GM10266 (cell line): Measurements from ENCODE around the gene C2CD2L.
"Not testable (repeated sequence)": the region's sequence is repeated elsewhere in the genome, so short reads cannot be mapped to it uniquely, and the experiment has no call there.

Source experiments
- DNase-seq: peaks from one replicate; pipeline ENCODE4 v3.0.0; 2012; ENCODE audit errors: extremely low spot score
- TF ChIP-seq, protein P1 (sequence below): IDR thresholded peaks from 2 replicates; pipeline ENCODE4 v1.5.1; 2012; ENCODE audit warnings: mild to moderate bottlenecking, low read depth; ENCODE audit not compliant: control insufficient read depth, insufficient read depth; ENCODE audit errors: missing control alignments

C2CD2L gene

DNA sequence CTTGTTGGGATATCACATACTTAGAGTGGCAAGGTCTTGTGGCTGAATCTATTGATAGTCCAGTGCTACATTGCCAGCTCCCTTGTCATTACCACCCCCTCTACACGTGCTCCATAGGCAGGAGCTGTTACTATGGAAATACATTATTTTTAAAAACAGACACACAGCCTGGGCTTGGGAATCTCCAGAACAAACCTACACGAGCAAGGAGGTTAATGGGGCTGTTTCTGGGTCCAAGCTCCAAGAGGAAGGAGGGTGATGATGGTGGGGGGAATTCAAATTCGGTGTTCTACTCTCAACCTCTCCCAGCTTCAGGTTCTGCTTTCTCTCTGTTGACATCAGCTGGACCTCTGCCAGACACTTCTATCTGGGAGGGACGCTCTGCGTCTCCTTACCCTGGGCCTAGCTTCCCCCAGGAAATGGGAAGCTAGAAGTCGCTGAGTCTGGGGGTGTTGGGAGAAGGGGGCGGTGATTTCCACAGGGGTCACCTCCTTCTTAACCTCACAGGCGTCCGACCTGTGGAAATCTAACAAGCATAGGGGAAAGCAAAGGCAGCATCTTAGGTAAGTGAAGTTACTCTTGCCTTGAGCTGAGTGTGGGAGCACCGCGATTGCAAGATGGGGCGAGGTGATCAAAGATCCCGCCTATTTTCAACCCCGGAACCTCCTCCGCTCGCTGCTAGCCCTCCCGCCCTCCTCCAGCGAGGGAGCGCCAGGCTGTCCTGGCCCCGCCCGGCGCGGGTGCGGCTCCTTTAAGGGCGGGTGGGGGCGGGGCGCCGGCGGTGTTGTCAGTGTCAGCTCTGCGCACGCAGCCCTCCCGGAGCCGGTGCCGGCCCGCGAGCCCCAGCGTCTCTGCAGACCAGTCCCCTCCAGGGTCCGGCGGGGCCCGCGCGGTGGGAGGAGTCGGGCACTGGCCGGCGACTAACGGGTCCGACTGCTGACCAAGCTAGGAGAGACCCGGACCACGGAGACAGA is at the start of gene C2CD2L:
TSS of gene C2CD2L (plus strand) at position 781 of the 974 bp plus-strand sequence. CDS start 398 bp downstream, outside the sequence.
- peak; percentile 97 for DNase-seq
- TF ChIP-seq, protein P1, sequence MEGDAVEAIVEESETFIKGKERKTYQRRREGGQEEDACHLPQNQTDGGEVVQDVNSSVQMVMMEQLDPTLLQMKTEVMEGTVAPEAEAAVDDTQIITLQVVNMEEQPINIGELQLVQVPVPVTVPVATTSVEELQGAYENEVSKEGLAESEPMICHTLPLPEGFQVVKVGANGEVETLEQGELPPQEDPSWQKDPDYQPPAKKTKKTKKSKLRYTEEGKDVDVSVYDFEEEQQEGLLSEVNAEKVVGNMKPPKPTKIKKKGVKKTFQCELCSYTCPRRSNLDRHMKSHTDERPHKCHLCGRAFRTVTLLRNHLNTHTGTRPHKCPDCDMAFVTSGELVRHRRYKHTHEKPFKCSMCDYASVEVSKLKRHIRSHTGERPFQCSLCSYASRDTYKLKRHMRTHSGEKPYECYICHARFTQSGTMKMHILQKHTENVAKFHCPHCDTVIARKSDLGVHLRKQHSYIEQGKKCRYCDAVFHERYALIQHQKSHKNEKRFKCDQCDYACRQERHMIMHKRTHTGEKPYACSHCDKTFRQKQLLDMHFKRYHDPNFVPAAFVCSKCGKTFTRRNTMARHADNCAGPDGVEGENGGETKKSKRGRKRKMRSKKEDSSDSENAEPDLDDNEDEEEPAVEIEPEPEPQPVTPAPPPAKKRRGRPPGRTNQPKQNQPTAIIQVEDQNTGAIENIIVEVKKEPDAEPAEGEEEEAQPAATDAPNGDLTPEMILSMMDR = no peak

- DNase-seq = not testable (repeated sequence)
These were observed 48.0 kb upstream of the C2CD2L start for GRCh38 chr11:119059128-119059527.

GRCh38 chr11:119061256-119061655 is 45.9 kb upstream of the C2CD2L start:
- TF ChIP-seq, protein P1 = no peak
- no peak for DNase-seq

GRCh38 chr11:119062779-119063178 is 44.4 kb upstream of the C2CD2L start:
- no peak for DNase-seq
- TF ChIP-seq, protein P1 = no peak

DNA sequence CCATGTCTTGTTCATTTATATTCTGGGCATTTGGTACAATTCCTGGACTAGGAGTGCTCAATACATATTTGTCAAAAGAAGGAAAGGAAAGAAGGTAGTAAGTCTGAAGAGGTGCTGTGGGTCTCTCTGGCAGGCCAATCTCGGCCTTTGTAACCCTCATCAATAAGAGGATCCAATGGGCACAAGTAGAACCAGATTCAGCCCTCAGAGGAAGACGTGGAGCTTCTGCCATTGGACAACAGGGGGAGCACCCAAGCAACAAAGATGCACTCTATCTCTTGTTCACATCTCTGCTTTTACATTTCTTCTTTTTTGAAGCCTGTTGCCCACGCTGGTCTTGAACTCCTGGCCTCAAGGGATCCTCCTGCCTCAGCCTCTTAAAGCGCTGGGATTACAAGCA is 41.8 kb upstream of the C2CD2L start:
- TF ChIP-seq, protein P1 = peak; percentile 65
- peak; percentile 49 for DNase-seq

- peak; percentile 97 for DNase-seq
- TF ChIP-seq, protein P1 = no peak
These were observed 39.5 kb upstream of the C2CD2L start, which contains the start of gene VPS11 for GRCh38 chr11:119067371-119068222. Gene VPS11 (plus strand): TSS chr11:119067818. CDS start chr11:119067824, 6 bp downstream.

- DNase-seq = no peak
- TF ChIP-seq, protein P1 = no peak
These were observed 29.3 kb upstream of the C2CD2L start for GRCh38 chr11:119077839-119078238.
